GM18505 (cell line): ENCODE results near the gene MUS81.

Experiments
- ATAC-seq: cut with Tn5 transposase; IDR thresholded peaks from one replicate; pipeline ENCODE4 v1.9.1; 2021; ENCODE audit not compliant: unreplicated experiment
- POLR2A ChIP-seq: IDR thresholded peaks from 4 replicates; pipeline ENCODE4 v1.6.1; 2011; ENCODE audit warnings: borderline replicate concordance; ENCODE audit not compliant: insufficient read depth, insufficient read length; ENCODE audit errors: extremely low read depth

The MUS81 gene

DNA sequence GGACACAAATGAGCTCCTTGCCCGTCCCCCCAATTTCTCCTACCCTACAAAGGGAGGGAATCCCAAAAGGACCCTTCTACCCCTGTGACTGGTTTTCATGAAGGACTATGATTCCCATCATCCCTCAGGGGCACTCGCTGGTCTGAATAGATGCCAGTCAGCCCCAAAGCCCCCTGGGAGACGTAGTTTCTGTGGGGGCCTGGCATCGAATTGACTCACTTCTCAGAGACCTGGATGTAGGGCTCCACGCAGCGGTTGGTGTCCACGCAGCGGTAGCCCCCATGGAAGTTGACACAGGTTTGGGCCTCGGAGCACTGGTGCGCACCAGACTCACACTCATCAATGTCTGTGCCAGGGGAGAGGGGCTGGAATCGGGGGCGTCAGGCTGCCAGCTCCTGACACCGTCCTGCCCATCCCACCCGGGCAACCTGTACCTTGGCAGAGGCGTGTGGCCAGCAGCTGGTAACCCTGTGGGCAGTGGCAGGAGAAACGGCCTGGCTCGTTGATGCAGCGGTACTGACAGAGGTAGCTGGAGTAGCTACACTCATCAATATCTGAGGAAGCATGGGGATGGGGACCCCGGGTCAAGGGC lies 7.9 kb downstream of the MUS81 start:
- no peak for ATAC-seq

GRCh38 chr11:65868907-65869306 lies 8.7 kb downstream of the MUS81 start:
- no peak for TF ChIP-seq POLR2A
- ATAC-seq: no peak

More for the DNA sequence above, 7.9 kb downstream of the MUS81 start:
- no peak for TF ChIP-seq POLR2A

DNA sequence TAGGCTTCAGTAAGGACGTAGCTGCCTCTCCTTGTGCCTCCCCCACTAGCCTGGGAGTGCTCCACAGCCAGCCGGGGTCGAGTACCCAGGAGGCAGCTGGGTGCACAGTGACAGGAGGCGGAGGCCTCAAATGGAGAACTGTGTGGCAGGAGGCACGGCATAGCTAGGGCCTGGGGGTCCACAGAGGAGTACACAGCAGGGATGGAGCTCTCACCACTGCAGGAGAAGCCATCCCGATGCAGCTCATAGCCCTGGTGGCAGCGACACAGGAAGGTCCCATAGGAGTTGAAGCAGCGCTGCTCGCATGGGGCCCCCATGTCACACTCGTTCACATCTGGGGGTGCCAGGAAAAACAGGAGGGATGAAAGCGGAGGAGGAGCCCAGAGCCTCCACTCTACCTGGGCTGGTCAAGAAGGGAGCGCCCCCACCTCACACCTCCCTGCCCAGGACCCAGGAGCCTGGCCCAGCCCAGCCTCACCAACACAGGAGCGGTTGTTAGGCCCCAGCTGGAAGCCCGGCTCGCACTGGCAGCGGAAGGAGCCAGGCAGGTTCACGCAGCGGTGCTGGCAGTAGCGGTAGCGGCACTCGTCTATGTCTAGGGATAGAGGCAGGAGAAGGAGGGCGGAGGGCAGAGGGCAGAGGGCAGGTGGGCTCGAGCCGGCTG lies 9.5 kb downstream of the MUS81 start:
- ATAC-seq: no peak

DNA sequence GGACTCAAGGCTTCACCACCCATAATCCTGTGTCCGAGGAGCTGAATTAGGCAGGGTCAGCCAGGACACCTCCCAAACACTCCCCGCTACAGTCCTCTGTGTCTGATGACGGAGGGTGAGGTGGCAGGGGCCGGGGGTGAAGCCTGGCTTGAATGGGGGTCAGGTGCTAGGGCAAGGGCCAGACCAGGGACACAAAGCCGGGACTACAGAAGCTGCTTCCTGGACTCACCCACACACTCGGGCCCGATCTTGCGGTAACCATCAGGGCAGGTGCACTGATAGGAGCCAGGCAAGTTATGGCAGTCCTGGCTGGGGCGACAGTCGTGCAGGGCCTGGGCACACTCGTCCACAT lies 10.1 kb downstream of the MUS81 start:
- no peak for TF ChIP-seq POLR2A

More for the DNA sequence above, 9.5 kb downstream of the MUS81 start:
- TF ChIP-seq POLR2A: no peak

GRCh38 chr11:65870706-65871681 lies 10.8 kb downstream of the MUS81 start:
- TF ChIP-seq POLR2A: no peak
- ATAC-seq: no peak

More for the DNA sequence above, 10.1 kb downstream of the MUS81 start:
- no peak for ATAC-seq

DNA sequence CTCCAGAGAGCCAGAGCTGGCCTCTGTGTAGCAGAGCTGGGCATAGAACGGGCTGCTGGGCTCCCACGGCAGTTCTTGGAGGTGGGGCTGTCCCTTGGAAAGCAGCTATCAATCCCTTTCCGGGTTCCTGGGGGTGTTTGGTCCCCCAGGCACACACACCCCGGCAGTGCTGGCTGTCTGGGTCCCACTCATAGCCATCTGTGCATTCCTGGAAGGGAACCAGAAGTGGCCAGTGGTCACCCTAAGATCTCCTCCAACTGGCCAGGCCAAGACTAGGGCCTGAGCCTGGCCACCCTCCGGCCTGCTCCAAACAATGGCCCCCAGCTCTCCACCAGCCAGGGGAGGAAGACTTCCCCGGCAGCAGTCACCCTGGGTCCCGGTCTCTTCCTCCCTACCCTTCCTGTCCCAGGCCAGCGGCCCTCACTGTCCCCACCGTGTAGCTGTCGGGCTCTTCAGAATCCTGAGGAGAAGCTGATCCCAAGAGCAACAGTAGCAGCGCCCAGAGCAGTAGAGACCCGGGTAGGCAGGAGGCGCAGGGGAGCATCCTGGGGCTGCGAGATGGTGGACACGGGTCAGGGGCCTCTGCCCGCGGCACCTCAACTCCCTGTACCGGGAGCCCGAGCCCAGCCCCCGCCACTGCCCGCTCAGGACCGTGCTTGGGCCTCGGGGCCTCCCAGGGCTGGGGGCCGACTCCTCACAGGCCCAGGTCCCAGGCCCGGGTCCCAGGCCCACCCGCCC lies 11.7 kb downstream of the MUS81 start:
- no peak for ATAC-seq
- no peak for TF ChIP-seq POLR2A

DNA sequence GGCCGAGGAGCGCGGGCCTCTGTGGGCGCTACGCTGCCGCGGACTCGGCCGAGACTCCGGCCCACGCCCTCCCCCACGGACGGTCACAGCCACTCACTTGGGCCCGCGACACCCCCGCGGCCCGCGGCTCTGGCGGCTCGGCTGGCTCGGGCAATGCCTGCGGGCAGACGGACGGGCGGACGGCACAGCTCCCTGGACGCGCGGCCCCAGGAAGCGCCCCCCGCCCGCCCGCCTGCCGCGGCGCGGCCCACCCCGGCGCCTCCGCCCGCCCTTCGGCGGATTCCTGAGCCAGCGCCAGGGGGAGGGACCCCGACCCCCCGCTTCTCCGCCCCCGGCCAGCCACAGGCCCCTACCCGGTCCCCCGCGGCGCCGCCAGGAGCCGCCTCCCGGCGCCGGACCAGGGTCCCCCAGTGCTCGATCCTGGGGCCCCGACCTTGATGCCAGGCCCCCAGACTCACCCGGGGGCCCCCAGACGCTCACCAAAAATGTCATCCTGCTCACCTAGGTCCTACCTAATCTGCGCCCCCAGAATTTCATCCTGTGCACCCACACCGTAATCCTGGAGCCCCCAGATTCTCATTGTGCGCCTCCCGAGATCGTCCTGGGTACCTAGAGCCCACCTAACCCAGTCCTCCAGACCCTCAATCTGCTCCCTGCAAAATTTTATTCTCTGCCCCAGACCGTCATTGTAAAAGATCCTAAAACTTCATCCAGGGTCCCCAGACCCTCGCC lies 12.5 kb downstream of the MUS81 start, which contains the start of gene EFEMP2:
Gene EFEMP2 (minus strand): TSS at position 215 of the 732 bp plus-strand sequence. CDS start 446 bp downstream, outside the sequence.
- TF ChIP-seq POLR2A: no peak

GRCh38 chr11:65873318-65874156 lies 13.3 kb downstream of the MUS81 start:
- ATAC-seq: peak; percentile 78
- peak; percentile 66 for TF ChIP-seq POLR2A

More for the DNA sequence above, 12.5 kb downstream of the MUS81 start, which contains the start of gene EFEMP2:
- ATAC-seq: no peak

DNA sequence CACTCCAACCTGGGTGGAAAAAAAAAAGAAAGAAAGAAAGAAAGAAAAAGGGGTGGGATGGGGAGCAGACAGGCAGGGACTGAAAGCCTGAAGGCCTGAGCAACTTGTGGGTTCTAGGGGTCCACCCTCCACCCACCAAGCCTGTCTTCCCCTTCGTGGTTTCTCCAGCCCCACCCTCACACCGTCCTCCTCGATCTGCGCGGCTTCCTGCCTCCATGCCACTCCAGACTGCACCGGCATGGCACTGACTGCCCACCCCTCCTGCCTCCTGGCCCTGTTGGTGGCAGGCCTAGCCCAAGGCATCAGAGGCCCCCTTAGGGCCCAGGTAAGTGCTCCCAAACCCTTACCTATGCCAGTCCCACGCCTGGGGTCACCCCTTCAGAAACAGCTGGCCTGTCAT lies 19.4 kb downstream of the MUS81 start, which contains the start of gene CTSW:
Gene CTSW (plus strand): TSS at position 221 of the 400 bp plus-strand sequence. CDS start 18 bp downstream, at position 239.
- no peak for TF ChIP-seq POLR2A
- no peak for ATAC-seq

- ATAC-seq: no peak
- no peak for TF ChIP-seq POLR2A
Observed at GRCh38 chr11:65880027-65880426, 19.8 kb downstream of the MUS81 start.

DNA sequence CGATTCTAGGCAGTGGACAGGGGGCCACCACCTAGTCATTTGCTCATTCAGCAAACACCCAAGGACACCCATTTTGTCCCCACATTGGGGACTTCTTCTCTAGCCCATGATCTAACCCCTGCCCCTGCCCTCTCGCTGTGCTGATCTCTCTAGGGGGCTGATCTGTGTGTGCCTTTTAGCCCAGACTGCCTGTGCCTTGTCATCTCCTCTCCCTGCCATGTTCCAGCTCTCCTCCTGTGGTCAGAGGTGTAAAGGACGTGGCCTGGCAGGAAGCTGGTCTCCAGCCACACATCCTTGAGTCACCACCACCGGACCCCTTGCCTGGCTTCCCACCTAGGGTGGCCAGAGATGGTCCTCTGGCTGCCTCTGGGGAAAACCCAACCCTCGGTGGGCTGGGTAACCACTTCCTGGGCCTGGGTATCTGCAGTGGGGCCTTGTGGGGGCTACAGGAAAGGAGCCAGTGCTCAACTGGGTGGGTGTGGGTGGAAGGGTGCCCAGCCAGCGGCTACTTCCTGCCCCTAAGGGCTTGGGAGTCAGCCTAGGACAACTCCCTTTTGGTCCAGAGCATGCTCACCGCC lies 20.7 kb downstream of the MUS81 start:
- TF ChIP-seq POLR2A: no peak
- ATAC-seq: no peak
